DND-41 (cell line): ENCODE results near the gene PTH.

Experiments used
- ATAC-seq: fragments of 200-7000 bp; cut with Tn5 transposase; 3 replicates; pipeline ENCODE4 v1.9.1; 2021; ENCODE audit warnings: low read depth; ENCODE audit not compliant: insufficient read depth
- DNase-seq: peaks from one replicate; pipeline ENCODE4 v3.0.0-alpha.2; 2020
- H2AFZ ChIP-seq: 2 replicates; pipeline ENCODE4 v1.6.0; 2012; ENCODE audit warnings: low read depth, low read length
- H3K27ac ChIP-seq: 2 replicates; pipeline ENCODE4 v1.5.1; 2012; ENCODE audit warnings: low read length, inconsistent platforms
- H3K27me3 ChIP-seq: fragments of 200-600 bp; sonication (generic); 2 replicates; pipeline ENCODE4 v1.6.0; 2012; ENCODE audit warnings: low read length, mild to moderate bottlenecking, inconsistent platforms; ENCODE audit not compliant: insufficient read depth, poor library complexity
- H3K36me3 ChIP-seq: 2 replicates; pipeline ENCODE4 v1.5.1; 2012; ENCODE audit warnings: low read length, inconsistent platforms; ENCODE audit not compliant: insufficient read depth
- H3K4me1 ChIP-seq: 2 replicates; pipeline ENCODE4 v1.5.1; 2012; ENCODE audit warnings: mild to moderate bottlenecking, low read length; ENCODE audit not compliant: insufficient read depth
- H3K4me2 ChIP-seq: 2 replicates; pipeline ENCODE4 v1.6.0; 2012; ENCODE audit warnings: mild to moderate bottlenecking, moderate library complexity, low read length, inconsistent platforms; ENCODE audit not compliant: insufficient read depth
- H3K4me3 ChIP-seq, 2 experiments: fragments of 200-600 bp in 1 of 2; shearing (Covaris generic) in 1 of 2; 2 replicates each; pipeline ENCODE4 v1.5.1; 2012 to 2016; ENCODE audit warnings: inconsistent platforms in 2 of 2, low read length in 2 of 2, mild to moderate bottlenecking in 2 of 2, low read depth in 1 of 2, moderate library complexity in 1 of 2
- H3K79me2 ChIP-seq: 2 replicates; pipeline ENCODE4 v1.6.0; 2012; ENCODE audit warnings: low read length, inconsistent platforms; ENCODE audit not compliant: insufficient read depth
- H3K9ac ChIP-seq: 2 replicates; pipeline ENCODE4 v1.6.0; 2012; ENCODE audit warnings: low read depth, mild to moderate bottlenecking, inconsistent platforms, low read length, moderate library complexity
- H3K9me3 ChIP-seq: 2 replicates; pipeline ENCODE4 v1.5.1; 2012; ENCODE audit warnings: low read length, moderate library complexity, mild to moderate bottlenecking, inconsistent platforms; ENCODE audit not compliant: insufficient read depth, severe bottlenecking
- H4K20me1 ChIP-seq: 2 replicates; pipeline ENCODE4 v1.6.0; 2012; ENCODE audit warnings: low read length; ENCODE audit not compliant: insufficient read depth
- EZH2 ChIP-seq: IDR thresholded peaks from 3 replicates; pipeline ENCODE4 v1.6.1; 2012; ENCODE audit warnings: borderline replicate concordance, low read depth, mild to moderate bottlenecking, moderate library complexity, low read length, inconsistent platforms; ENCODE audit not compliant: severe bottlenecking
- TF ChIP-seq, protein P1 (sequence below): IDR thresholded peaks from 2 replicates; pipeline ENCODE4 v1.5.1; 2012; ENCODE audit warnings: borderline replicate concordance, low read length, moderate library complexity, mild to moderate bottlenecking; ENCODE audit not compliant: poor library complexity, severe bottlenecking; ENCODE audit errors: extremely low read depth

PTH gene

DNA sequence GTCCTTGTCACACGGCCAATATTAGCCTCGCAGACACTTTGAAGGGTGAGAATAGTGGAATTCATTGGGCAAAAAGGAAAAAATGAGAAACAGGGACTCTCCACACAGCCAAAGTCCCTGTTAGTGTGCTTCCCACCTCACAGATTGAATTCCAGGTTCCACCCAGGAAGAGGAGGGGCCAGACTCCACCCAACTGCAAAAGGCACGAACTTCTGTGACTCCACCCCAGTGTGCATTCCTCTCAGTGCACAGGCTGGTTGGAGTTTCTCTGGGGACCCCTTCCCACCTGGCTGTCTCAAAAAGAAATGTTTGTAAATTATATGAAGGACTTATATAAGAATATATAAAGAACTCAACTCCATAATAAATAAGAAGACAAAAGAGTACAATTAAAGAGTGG is 20.7 kb downstream of the PTH start:
- Histone ChIP-seq H3K36me3 (no peaks in the 10 kb centered on the region), H3K79me2 (no peaks in the 10 kb centered on the region), H3K4me1 (no peaks in the 10 kb centered on the region), H2AFZ (no peak overlapping the region), H3K9ac (no peak overlapping the region), H4K20me1 (no peaks in the 10 kb centered on the region), H3K9me3 (no peaks in the 10 kb centered on the region), H3K27ac (no peak overlapping the region), H3K4me3 (no peak overlapping the region), H3K4me2 (no peak overlapping the region), H3K27me3 (peaks cover 4% of the 10 kb centered on the region)
- TF ChIP-seq EZH2 = no peak
- TF ChIP-seq, protein P1, sequence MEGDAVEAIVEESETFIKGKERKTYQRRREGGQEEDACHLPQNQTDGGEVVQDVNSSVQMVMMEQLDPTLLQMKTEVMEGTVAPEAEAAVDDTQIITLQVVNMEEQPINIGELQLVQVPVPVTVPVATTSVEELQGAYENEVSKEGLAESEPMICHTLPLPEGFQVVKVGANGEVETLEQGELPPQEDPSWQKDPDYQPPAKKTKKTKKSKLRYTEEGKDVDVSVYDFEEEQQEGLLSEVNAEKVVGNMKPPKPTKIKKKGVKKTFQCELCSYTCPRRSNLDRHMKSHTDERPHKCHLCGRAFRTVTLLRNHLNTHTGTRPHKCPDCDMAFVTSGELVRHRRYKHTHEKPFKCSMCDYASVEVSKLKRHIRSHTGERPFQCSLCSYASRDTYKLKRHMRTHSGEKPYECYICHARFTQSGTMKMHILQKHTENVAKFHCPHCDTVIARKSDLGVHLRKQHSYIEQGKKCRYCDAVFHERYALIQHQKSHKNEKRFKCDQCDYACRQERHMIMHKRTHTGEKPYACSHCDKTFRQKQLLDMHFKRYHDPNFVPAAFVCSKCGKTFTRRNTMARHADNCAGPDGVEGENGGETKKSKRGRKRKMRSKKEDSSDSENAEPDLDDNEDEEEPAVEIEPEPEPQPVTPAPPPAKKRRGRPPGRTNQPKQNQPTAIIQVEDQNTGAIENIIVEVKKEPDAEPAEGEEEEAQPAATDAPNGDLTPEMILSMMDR = no peak
- ATAC-seq (no peak), DNase-seq (no peak)

DNA sequence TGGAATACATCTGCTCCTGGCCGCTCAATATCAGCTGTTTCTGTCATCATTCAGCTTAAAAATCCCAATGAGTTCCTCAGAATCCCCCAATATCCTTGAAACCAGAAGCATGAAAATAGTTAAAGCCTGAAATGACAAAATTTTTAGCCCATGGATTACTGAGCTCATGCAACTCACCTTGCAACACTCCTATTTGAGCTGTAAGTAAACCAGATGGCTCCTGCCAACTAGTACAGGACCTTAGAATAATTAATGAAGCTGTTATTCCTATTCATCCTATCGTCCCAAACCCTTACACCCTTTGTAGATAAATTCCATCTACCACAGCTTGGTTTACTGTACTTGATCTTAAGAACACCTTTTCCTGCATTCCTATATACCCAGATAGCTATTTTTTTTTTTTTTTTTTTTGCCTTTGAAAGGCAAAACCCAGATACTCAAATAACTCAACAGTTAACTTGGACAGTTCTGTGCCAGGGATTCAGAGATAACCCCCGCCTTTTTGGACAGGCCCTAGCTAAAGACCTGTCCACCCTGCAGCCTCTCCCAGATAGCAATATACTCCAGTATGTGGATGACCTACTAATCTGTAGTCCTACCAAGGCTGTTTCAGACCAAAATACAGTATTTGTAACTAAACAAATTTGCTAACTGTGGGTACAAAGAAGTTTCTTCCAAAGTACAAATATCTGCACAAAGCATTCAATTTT is 22.6 kb downstream of the PTH start:
- no peaks in the 10 kb centered on the region for H3K9me3 ChIP-seq
- H3K79me2 ChIP-seq = no peaks in the 10 kb centered on the region
- no peaks in the 10 kb centered on the region for H3K4me1 ChIP-seq
- no peak overlapping the region for H3K27ac ChIP-seq
- H4K20me1 ChIP-seq = no peaks in the 10 kb centered on the region
- H3K27me3 ChIP-seq = peaks cover 4% of the 10 kb centered on the region
- ATAC-seq (no peak), DNase-seq (no peak)
- H3K4me2 ChIP-seq = no peak overlapping the region
- TF ChIP-seq, protein P1 = no peak
- no peak for TF ChIP-seq EZH2
- no peak overlapping the region for H3K9ac ChIP-seq
- H3K4me3 ChIP-seq = no peak overlapping the region
- no peak overlapping the region for H2AFZ ChIP-seq
- no peaks in the 10 kb centered on the region for H3K36me3 ChIP-seq

DNA sequence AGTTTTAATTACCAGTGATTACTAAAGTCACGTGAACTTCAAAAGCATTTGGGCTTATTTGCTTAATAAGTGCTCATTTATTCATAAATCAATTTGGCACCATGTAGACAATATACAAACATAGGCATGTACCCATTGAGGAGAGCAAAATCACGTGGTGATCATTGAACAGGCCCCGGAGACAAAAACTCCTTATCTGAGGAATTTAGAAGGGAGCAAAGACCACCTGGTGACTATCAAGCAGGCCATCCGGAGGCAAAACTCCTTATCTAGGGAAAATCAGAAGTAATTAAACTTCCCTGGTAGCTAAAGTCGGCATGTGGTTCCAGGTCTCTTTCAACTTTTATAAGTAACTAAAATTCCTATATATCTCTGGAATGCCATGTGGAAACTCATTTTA is 27.0 kb downstream of the PTH start:
- H3K4me2 ChIP-seq = no peak overlapping the region
- H3K36me3 ChIP-seq = no peaks in the 10 kb centered on the region
- no peaks in the 10 kb centered on the region for H3K9me3 ChIP-seq
- H3K4me3 ChIP-seq = no peak overlapping the region
- H3K4me1 ChIP-seq = peaks cover 5% of the 10 kb centered on the region
- H3K27ac ChIP-seq = no peak overlapping the region
- no peak for DNase-seq
- H2AFZ ChIP-seq = no peak overlapping the region
- ATAC-seq = no peak
- H3K79me2 ChIP-seq = no peaks in the 10 kb centered on the region
- no peaks in the 10 kb centered on the region for H4K20me1 ChIP-seq
- peaks cover 4% of the 10 kb centered on the region for H3K27me3 ChIP-seq
- TF ChIP-seq, protein P1 = no peak
- TF ChIP-seq EZH2 = no peak
- H3K9ac ChIP-seq = no peak overlapping the region
